DND-41 (cell line): ENCODE measurements around the gene ZNF606.

Source experiments
- ATAC-seq: fragments of 200-7000 bp; cut with Tn5 transposase; 3 replicates; pipeline ENCODE4 v1.9.1; 2021; ENCODE audit warnings: low read depth; ENCODE audit not compliant: insufficient read depth
- DNase-seq: peaks from one replicate; pipeline ENCODE4 v3.0.0-alpha.2; 2020
- H2AFZ ChIP-seq: 2 replicates; pipeline ENCODE4 v1.6.0; 2012; ENCODE audit warnings: low read depth, low read length
- H3K27ac ChIP-seq: 2 replicates; pipeline ENCODE4 v1.5.1; 2012; ENCODE audit warnings: low read length, inconsistent platforms
- H3K27me3 ChIP-seq: fragments of 200-600 bp; sonication (generic); 2 replicates; pipeline ENCODE4 v1.6.0; 2012; ENCODE audit warnings: low read length, mild to moderate bottlenecking, inconsistent platforms; ENCODE audit not compliant: insufficient read depth, poor library complexity
- H3K36me3 ChIP-seq: 2 replicates; pipeline ENCODE4 v1.5.1; 2012; ENCODE audit warnings: low read length, inconsistent platforms; ENCODE audit not compliant: insufficient read depth
- H3K4me1 ChIP-seq: 2 replicates; pipeline ENCODE4 v1.5.1; 2012; ENCODE audit warnings: mild to moderate bottlenecking, low read length; ENCODE audit not compliant: insufficient read depth
- H3K4me2 ChIP-seq: 2 replicates; pipeline ENCODE4 v1.6.0; 2012; ENCODE audit warnings: mild to moderate bottlenecking, moderate library complexity, low read length, inconsistent platforms; ENCODE audit not compliant: insufficient read depth
- H3K4me3 ChIP-seq, 2 experiments: fragments of 200-600 bp in 1 of 2; shearing (Covaris generic) in 1 of 2; 2 replicates each; pipeline ENCODE4 v1.5.1; 2012 to 2016; ENCODE audit warnings: inconsistent platforms in 2 of 2, low read length in 2 of 2, mild to moderate bottlenecking in 2 of 2, low read depth in 1 of 2, moderate library complexity in 1 of 2
- H3K79me2 ChIP-seq: 2 replicates; pipeline ENCODE4 v1.6.0; 2012; ENCODE audit warnings: low read length, inconsistent platforms; ENCODE audit not compliant: insufficient read depth
- H3K9ac ChIP-seq: 2 replicates; pipeline ENCODE4 v1.6.0; 2012; ENCODE audit warnings: low read depth, mild to moderate bottlenecking, inconsistent platforms, low read length, moderate library complexity
- H3K9me3 ChIP-seq: 2 replicates; pipeline ENCODE4 v1.5.1; 2012; ENCODE audit warnings: low read length, moderate library complexity, mild to moderate bottlenecking, inconsistent platforms; ENCODE audit not compliant: insufficient read depth, severe bottlenecking
- H4K20me1 ChIP-seq: 2 replicates; pipeline ENCODE4 v1.6.0; 2012; ENCODE audit warnings: low read length; ENCODE audit not compliant: insufficient read depth
- CTCF ChIP-seq: IDR thresholded peaks from 2 replicates; pipeline ENCODE4 v1.5.1; 2012; ENCODE audit warnings: borderline replicate concordance, low read length, moderate library complexity, mild to moderate bottlenecking; ENCODE audit not compliant: poor library complexity, severe bottlenecking; ENCODE audit errors: extremely low read depth
- EZH2 ChIP-seq: IDR thresholded peaks from 3 replicates; pipeline ENCODE4 v1.6.1; 2012; ENCODE audit warnings: borderline replicate concordance, low read depth, mild to moderate bottlenecking, moderate library complexity, low read length, inconsistent platforms; ENCODE audit not compliant: severe bottlenecking

The ZNF606 gene

DNA sequence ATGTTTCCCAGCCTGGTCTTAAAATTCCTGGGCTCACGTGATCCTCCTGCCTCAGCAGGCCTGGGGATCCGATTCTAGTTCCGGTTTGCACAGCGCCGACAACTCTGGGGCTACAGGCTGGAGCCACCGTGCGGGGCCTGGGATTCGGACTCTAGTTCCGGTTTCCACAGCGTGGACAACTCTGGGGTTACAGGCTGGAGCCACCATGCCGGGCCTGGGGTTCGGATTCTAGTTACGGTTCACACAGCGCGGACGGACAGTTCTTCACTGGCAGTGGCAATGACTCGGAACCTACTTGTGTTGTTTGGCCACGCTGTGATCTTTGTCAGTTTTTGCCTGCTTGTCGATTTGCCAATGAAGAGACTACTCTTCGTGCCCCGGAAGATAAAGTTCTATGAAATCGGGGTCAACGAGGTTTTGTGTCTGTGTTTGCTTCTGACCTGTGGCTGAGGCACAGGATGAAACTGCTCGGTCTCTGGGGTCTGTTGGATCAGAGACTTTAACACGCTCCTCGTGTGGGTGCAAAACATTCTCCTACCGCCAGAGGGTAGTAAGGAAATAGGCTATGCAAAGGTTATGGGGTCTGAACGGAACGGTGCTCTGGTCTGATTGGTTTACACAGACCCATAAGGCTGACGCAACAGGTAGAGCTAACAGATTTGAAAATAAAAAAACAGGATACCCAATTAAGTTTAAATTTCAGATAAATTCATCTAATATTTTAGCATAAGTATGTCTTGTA is 19.1 kb upstream of the ZNF606 start:
- no peaks in the 10 kb centered on the region for H4K20me1 ChIP-seq
- no peak overlapping the region for H3K4me2 ChIP-seq
- H3K4me1 ChIP-seq = peaks cover 6% of the 10 kb centered on the region; the same call in 1 of the 2 replicates
- no peak overlapping the region for H3K27ac ChIP-seq
- H3K27me3 ChIP-seq = no peaks in the 10 kb centered on the region
- no peak overlapping the region for H3K9ac ChIP-seq
- H3K9me3 ChIP-seq = peaks cover 3% of the 10 kb centered on the region
- ATAC-seq = peak; percentile 97
- DNase-seq = peak; percentile 75
- H3K36me3 ChIP-seq = no peaks in the 10 kb centered on the region
- H3K79me2 ChIP-seq = no peaks in the 10 kb centered on the region
- peak overlapping the region; percentile 79 for H2AFZ ChIP-seq
- H3K4me3 ChIP-seq = no peak overlapping the region
- TF ChIP-seq CTCF (peak; percentile 82), EZH2 (no peak)

GRCh38 chr19:58020129-58020528 is 17.5 kb upstream of the ZNF606 start:
- H3K9me3 ChIP-seq = peaks cover under 1% of the 10 kb centered on the region
- no peak overlapping the region for H2AFZ ChIP-seq
- DNase-seq = no peak

DNA sequence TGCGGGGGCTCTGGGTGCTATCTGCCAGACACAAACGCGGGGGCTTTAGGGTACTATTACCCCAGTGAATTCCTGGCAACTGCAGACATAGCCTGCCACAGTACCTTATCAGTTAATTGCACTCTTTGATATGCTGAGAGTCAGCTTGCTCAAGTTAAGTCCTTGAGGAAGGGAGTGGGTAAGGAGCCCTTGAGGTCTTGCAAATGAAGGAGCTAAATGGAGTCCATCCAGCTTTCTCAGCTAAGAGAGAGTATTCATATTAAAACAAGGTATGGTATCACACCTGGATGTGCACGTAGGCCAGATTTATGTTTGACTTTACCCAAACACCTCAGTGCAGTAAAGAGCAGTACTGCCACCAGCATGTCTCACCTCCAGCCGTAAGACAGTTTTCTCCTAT is 11.5 kb upstream of the ZNF606 start:
- H3K4me3 ChIP-seq = no peak overlapping the region
- peaks cover 10% of the 10 kb centered on the region for H3K4me1 ChIP-seq
- no peak for DNase-seq
- H3K9ac ChIP-seq = no peak overlapping the region
- H3K27ac ChIP-seq = no peak overlapping the region
- TF ChIP-seq CTCF (no peak), EZH2 (no peak)
- no peak for ATAC-seq
- H4K20me1 ChIP-seq = no peaks in the 10 kb centered on the region
- H2AFZ ChIP-seq = no peak overlapping the region
- no peaks in the 10 kb centered on the region for H3K9me3 ChIP-seq
- no peak overlapping the region for H3K4me2 ChIP-seq
- H3K79me2 ChIP-seq = no peaks in the 10 kb centered on the region
- H3K27me3 ChIP-seq = no peaks in the 10 kb centered on the region
- H3K36me3 ChIP-seq = no peaks in the 10 kb centered on the region

More at GRCh38 chr19:58020129-58020528, 17.5 kb upstream of the ZNF606 start:
- H3K9ac ChIP-seq = no peak overlapping the region
- peaks cover 6% of the 10 kb centered on the region; the same call in 1 of the 2 replicates for H3K4me1 ChIP-seq
- ATAC-seq = no peak
- H3K27ac ChIP-seq = no peak overlapping the region
- H3K27me3 ChIP-seq = no peaks in the 10 kb centered on the region
- no peak for TF ChIP-seq EZH2
- TF ChIP-seq CTCF = no peak
- no peak overlapping the region for H3K4me2 ChIP-seq
- H3K4me3 ChIP-seq = no peak overlapping the region
- H3K79me2 ChIP-seq = no peaks in the 10 kb centered on the region
- no peaks in the 10 kb centered on the region for H4K20me1 ChIP-seq
- H3K36me3 ChIP-seq = no peaks in the 10 kb centered on the region
